ENCODE data around the gene VTN. TPM values are rescaled to one million over a fixed set of nuclear protein-coding genes. Genes with fewer than 3 reads are reported as not detected.

Gene VTN
- total RNA-seq, 2 donors from 2014 or later, result 0.14 to 57.8 TPM

DNA sequence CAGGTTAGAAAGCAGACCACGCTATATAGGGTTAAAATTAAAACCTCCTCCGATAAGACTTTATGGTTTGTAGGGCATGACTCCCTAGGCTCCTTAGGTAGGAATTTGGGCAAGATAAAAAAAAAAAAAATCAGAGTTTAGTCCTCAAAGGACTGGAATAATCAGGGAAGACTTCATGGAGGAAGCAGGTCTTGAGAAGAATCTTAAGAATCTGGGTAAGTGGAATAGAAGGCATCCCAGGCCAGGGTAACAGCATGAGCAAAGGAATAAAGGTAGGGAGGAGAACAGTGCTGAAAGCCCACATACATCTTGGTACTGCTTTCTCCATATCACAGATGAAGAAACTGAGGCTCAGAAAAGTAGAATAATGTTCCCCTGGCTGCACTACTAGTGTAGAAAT, 20.5 kb upstream of the VTN start:
- Histone ChIP-seq H3K4me3 (no peak overlapping the region), H3K9me3 (no peaks in the 10 kb centered on the region), H3K27ac (no peak overlapping the region), H3K4me1 (replicated peaks) (no peaks in the 10 kb centered on the region), H3K36me3 (peaks cover 0 to 6% of the 10 kb centered on the region in 2 donors), H3K27me3 (replicated peaks; ENCODE audit: insufficient read depth) (no peaks in the 10 kb centered on the region)
- 96% methylated on average over 2 of the region's 2 CpGs for WGBS
- TF ChIP-seq POLR2AphosphoS5 (IDR thresholded peaks at IDR 0.05) (no peak), POLR2A (IDR thresholded peaks at IDR 0.05) (no peak)
- TF ChIP-seq, protein P1, sequence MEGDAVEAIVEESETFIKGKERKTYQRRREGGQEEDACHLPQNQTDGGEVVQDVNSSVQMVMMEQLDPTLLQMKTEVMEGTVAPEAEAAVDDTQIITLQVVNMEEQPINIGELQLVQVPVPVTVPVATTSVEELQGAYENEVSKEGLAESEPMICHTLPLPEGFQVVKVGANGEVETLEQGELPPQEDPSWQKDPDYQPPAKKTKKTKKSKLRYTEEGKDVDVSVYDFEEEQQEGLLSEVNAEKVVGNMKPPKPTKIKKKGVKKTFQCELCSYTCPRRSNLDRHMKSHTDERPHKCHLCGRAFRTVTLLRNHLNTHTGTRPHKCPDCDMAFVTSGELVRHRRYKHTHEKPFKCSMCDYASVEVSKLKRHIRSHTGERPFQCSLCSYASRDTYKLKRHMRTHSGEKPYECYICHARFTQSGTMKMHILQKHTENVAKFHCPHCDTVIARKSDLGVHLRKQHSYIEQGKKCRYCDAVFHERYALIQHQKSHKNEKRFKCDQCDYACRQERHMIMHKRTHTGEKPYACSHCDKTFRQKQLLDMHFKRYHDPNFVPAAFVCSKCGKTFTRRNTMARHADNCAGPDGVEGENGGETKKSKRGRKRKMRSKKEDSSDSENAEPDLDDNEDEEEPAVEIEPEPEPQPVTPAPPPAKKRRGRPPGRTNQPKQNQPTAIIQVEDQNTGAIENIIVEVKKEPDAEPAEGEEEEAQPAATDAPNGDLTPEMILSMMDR (IDR thresholded peaks at IDR 0.05), result no peak
- intact Hi-C loops (cut with DNase I), result no loop called here
- no peak for DNase-seq (ENCODE audit: low spot score)

DNA sequence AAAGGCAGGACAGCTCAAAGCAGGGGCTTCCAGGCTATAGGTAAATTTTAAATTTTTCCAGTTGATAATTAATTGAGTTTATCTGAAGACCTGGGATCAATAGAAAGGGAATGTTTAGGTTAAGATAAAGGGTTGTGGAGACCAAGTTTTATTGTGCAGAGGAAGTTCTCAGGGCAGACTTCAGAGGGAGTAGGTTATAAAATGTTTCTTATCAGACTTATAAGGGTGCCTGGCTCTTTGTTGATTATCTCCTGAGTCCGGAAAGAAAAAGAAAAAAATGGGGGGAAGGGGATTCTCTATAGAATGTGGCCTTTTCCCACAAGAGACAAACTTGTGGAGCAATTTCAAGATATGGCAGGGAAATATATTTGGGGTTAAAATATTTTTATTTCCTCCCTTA, 20.0 kb upstream of the VTN start:
- H3K36me3 ChIP-seq, result peaks cover 0 to 6% of the 10 kb centered on the region in 2 donors
- H3K4me1 ChIP-seq (replicated peaks), result no peaks in the 10 kb centered on the region
- no peaks in the 10 kb centered on the region for H3K27me3 ChIP-seq (replicated peaks; ENCODE audit: insufficient read depth)
- no peak for TF ChIP-seq POLR2A (IDR thresholded peaks at IDR 0.05)
- H3K9me3 ChIP-seq, result no peaks in the 10 kb centered on the region
- no peak for DNase-seq (ENCODE audit: low spot score)
- intact Hi-C loops (cut with DNase I), result no loop called here
- 73% methylated on average over 1 of the region's 1 CpG for WGBS
- H3K27ac ChIP-seq, result no peak overlapping the region
- H3K4me3 ChIP-seq, result no peak overlapping the region

DNA sequence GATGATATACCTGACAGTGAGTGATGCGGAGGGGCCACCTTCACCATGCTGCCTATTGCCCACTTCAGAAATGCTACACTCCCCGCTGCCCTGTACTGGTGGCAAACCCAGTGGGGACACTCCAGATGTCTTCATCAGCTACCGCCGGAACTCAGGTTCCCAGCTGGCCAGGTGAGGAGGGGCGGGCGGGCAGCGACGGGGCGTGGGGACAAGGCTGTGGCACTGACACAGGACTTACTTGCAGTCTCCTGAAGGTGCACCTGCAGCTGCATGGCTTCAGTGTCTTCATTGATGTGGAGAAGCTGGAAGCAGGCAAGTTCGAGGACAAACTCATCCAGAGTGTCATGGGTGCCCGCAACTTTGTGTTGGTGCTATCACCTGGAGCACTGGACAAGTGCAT, 18.0 kb upstream of the VTN start:
- no peaks in the 10 kb centered on the region for H3K9me3 ChIP-seq
- TF ChIP-seq, protein P1 (IDR thresholded peaks at IDR 0.05), result no peak
- DNase-seq (ENCODE audit: low spot score), result no peak
- no peaks in the 10 kb centered on the region for H3K27me3 ChIP-seq (replicated peaks; ENCODE audit: insufficient read depth)
- no peak overlapping the region for H3K27ac ChIP-seq
- peaks cover 2% of the 10 kb centered on the region for H3K4me1 ChIP-seq (replicated peaks)
- intact Hi-C loops (cut with DNase I), result no loop called here
- H3K4me3 ChIP-seq, result no peak overlapping the region
- H3K36me3 ChIP-seq, result peaks cover 0 to 6% of the 10 kb centered on the region in 2 donors
- 94% methylated on average over 11 of the region's 11 CpGs for WGBS

DNA sequence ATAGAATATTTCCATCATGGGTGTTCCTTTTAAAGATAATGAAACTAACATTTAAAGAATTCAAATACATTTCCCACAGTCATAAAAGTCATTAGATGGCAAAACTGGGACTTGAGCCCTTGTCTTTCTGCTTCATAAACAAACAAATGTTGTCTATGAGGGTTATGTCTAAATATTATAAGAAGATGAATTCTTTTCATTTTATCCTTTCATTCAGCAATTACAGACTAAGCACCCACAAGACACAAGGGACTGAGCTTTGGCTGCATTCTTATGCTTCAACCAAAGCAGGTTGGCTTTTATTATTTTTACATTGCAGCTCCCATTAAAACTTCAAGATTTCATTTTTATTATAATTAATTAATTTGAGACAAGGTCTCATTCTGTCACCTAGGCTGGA, 16.3 kb upstream of the VTN start:
- Histone ChIP-seq H3K27me3 (replicated peaks; ENCODE audit: insufficient read depth) (no peaks in the 10 kb centered on the region), H3K36me3 (peaks cover 0 to 6% of the 10 kb centered on the region in 2 donors), H3K4me1 (replicated peaks) (peaks cover 2% of the 10 kb centered on the region), H3K9me3 (no peaks in the 10 kb centered on the region), H3K27ac (no peak overlapping the region), H3K4me3 (no peak overlapping the region)
- intact Hi-C loops (cut with DNase I), result no loop called here
- no peak for DNase-seq (ENCODE audit: low spot score)
- TF ChIP-seq POLR2AphosphoS5 (IDR thresholded peaks at IDR 0.05) (no peak), POLR2A (IDR thresholded peaks at IDR 0.05) (no peak)
- TF ChIP-seq, protein P1 (IDR thresholded peaks at IDR 0.05), result no peak

DNA sequence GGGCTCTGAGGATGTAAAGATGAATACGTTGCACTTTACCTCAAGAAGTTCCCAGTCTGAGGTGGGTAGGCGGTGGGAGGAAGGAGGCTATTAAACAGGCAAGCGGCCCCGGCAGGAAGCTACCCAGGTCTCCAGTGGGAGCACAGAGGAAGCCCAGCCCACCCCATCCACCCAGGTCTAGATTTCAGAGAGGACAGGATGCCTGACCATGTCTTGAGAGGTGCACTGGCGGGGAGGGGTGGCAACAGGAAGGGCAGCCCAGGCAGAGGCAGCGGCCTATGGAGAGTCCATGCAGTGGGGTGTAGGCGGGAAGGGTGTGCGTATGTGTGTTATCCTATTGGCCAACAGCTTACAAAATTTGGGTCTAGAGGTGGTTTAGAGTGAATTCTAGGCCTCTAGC, 15.3 kb upstream of the VTN start:
- Histone ChIP-seq H3K4me1 (replicated peaks) (peaks cover 2% of the 10 kb centered on the region), H3K4me3 (peak overlapping the region; percentile 40 to 46), H3K9me3 (no peaks in the 10 kb centered on the region), H3K36me3 (peaks cover 0 to 6% of the 10 kb centered on the region in 2 donors), H3K27ac (peak overlapping the region in 1 of 2 donors; percentile 76), H3K27me3 (replicated peaks; ENCODE audit: insufficient read depth) (no peaks in the 10 kb centered on the region)
- WGBS, result 82% methylated on average over 8 of the region's 8 CpGs
- DNase-seq (ENCODE audit: low spot score), result no peak
- TF ChIP-seq, protein P1 (IDR thresholded peaks at IDR 0.05), result no peak
- TF ChIP-seq POLR2A (IDR thresholded peaks at IDR 0.05) (no peak), POLR2AphosphoS5 (IDR thresholded peaks at IDR 0.05) (no peak)
- intact Hi-C loops (cut with DNase I), result no loop called here

Data from prostate gland (tissue), 2 donors.